Measurements from ENCODE around the gene DNAL1.
"Not testable (repeated sequence)": the region's sequence is repeated elsewhere in the genome, so short reads cannot be mapped to it uniquely, and the experiment has no call there.

DNAL1 gene

DNA sequence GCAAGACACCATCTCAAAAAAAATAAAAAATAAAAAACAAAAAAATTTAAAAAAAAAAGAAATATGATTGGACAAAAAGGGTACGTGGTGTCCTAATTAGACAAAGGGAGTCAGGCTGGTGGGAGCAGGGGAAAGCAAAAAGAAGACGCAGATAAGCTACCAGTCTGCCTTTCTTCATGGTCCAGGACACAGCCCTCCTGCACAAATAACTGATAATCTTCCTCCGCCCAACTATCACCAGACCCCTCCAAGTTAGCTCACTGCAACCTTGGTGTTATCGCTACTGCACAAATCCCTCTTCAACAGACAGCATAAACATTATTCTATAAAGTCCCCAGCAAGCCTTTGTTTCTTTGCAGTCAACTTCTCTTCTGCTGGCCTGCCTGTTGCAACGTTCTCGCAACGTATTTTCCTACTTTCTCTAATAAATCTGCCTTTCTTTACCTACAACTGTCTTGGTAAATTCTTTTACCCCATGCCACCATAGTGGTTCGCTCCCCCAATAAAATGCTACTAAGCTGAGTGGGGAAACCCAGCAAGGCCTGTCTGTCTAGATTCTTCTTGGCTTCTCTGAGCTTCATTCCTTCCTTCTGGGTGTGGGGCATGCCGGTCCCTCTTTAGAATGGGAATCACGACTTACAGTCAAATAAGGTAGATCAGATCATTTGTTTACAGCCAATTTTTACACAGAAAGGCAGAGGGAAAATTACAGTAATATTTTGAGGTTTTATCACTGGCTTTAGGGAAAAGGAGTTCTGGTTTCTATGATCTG lies 14.6 kb upstream of the DNAL1 start:
- Histone ChIP-seq H3K27ac (ENCODE audit: low read depth, low read length, poor library complexity, severe bottlenecking) (no peak overlapping the region), H3K4me2 (ENCODE audit: low read length) (no peak overlapping the region), H2AFZ (ENCODE audit: low read length) (no peak overlapping the region), H3K4me1 (ENCODE audit: insufficient read depth, low read length, severe bottlenecking) (peaks cover 17% of the 10 kb centered on the region), H3K79me2 (ENCODE audit: insufficient read depth, low read length) (no peaks in the 10 kb centered on the region), H3K9me2 (ENCODE audit: low read depth, low read length) (no peaks in the 10 kb centered on the region), H3K9me3 (ENCODE audit: low read length) (no peaks in the 10 kb centered on the region), H3K27me3 (ENCODE audit: insufficient read depth, low read length) (no peaks in the 10 kb centered on the region), H3K36me3 (ENCODE audit: insufficient read depth, low read length) (no peaks in the 10 kb centered on the region), H3K9ac (ENCODE audit: low read length) (no peak overlapping the region), H4K20me1 (ENCODE audit: insufficient read depth, low read length) (no peaks in the 10 kb centered on the region), H3F3A (ENCODE audit: insufficient read depth, low read length) (no peaks in the 10 kb centered on the region), H3K4me3 (ENCODE audit: low read depth, low read length, poor library complexity, severe bottlenecking) (no peak overlapping the region)
- no peak for TF ChIP-seq EZH2 (IDR thresholded peaks at IDR 0.05; ENCODE audit: borderline replicate concordance, low read length)
- TF ChIP-seq, protein P1, sequence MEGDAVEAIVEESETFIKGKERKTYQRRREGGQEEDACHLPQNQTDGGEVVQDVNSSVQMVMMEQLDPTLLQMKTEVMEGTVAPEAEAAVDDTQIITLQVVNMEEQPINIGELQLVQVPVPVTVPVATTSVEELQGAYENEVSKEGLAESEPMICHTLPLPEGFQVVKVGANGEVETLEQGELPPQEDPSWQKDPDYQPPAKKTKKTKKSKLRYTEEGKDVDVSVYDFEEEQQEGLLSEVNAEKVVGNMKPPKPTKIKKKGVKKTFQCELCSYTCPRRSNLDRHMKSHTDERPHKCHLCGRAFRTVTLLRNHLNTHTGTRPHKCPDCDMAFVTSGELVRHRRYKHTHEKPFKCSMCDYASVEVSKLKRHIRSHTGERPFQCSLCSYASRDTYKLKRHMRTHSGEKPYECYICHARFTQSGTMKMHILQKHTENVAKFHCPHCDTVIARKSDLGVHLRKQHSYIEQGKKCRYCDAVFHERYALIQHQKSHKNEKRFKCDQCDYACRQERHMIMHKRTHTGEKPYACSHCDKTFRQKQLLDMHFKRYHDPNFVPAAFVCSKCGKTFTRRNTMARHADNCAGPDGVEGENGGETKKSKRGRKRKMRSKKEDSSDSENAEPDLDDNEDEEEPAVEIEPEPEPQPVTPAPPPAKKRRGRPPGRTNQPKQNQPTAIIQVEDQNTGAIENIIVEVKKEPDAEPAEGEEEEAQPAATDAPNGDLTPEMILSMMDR (IDR thresholded peaks at IDR 0.05; ENCODE audit: low read length) = no peak

DNA sequence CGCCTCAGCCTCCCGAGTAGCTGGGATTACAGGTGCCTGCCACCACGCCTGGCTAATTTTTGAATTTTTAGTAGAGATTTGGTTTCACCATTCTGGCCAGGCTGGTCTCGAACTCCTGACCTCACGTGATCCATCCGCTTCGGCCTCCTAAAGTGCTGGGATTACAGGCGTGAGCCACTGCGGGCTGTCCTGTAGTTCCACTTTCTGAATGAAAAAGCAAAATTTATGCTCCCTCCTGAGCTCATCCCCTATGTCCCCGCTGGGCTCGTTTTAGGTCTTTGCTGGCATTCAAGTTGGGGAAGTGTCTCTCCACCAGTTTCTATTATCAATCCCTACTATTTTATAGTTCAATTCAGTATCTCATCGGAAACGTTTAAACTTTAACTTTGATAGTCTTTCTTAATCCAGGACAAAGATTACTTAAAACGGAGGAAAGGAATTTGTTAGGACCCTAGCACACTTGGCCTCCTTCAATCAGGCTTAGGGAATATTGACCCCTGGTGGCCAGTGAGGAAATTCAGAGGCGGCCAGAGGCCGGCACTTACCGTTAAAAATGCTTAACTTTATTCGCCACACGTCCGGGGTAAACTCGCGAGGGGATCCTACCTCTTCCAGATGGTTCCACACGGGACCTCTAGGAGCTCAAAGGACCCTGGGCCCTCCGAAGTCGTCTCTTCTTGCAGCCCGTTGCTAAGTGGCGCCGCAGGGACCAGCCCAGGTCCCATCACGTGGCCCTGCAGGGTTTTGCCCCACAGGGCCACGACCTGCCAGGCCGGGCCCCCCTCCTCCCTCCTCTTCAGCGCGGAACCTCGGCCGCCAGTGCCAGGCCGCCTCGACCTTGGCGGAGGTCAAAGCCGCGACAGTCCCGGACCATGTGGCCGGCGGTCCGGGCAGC lies 11.4 kb upstream of the DNAL1 start:
- Histone ChIP-seq H3F3A (ENCODE audit: insufficient read depth, low read length) (no peaks in the 10 kb centered on the region), H3K4me1 (ENCODE audit: insufficient read depth, low read length, severe bottlenecking) (peaks cover 17% of the 10 kb centered on the region), H3K4me3 (ENCODE audit: low read depth, low read length, poor library complexity, severe bottlenecking) (peak overlapping the region; percentile 64), H3K4me2 (ENCODE audit: low read length) (peak overlapping the region; percentile 97), H3K9me3 (ENCODE audit: low read length) (no peaks in the 10 kb centered on the region), H3K9me2 (ENCODE audit: low read depth, low read length) (no peaks in the 10 kb centered on the region), H3K79me2 (ENCODE audit: insufficient read depth, low read length) (no peaks in the 10 kb centered on the region), H3K9ac (ENCODE audit: low read length) (peak overlapping the region; percentile 66), H3K27ac (ENCODE audit: low read depth, low read length, poor library complexity, severe bottlenecking) (no peak overlapping the region), H3K36me3 (ENCODE audit: insufficient read depth, low read length) (no peaks in the 10 kb centered on the region), H2AFZ (ENCODE audit: low read length) (peak overlapping the region; percentile 94), H4K20me1 (ENCODE audit: insufficient read depth, low read length) (no peaks in the 10 kb centered on the region), H3K27me3 (ENCODE audit: insufficient read depth, low read length) (no peaks in the 10 kb centered on the region)
- no peak for TF ChIP-seq EZH2 (IDR thresholded peaks at IDR 0.05; ENCODE audit: borderline replicate concordance, low read length)
- TF ChIP-seq, protein P1 (IDR thresholded peaks at IDR 0.05; ENCODE audit: low read length) = peak; percentile 93

DNA sequence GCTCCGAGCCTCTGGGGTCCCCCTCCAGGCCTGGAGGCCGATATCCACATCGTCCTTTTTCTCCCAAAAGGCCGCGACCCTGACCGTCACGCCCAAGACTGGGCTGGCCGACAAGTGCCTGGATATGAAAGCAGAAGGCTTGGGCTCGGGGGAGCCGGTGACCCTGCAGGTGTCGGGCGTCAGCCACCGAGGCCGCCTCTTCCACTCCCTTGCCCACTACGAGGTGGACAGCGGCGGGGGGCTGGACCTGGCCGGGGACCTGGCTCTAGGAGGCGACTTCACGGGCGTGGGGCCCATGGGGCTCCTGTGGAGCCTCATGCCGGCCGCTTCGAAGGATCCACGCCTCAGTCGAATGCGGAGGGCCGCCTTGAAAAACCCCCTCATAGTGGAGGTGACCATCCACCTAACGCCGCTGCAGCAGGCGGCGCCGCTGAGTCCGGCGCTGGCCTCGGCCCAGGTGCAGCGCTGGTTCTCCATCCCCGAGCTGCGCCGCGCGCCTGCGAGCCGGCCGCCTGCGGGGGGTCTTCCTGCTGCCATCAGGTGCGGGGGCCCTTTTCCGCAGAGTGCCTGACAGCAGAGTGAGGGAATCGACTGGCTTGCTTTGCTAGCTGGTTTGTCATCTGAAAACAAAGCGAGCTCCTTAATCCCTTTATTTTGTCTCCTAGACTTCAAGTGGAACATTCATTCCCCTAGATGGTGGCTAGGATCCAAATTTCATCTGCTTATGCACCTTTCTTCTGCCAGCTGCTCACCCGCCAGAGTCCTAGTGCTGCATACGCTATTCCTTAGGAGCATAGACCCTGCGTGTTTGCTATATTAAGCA lies 10.6 kb upstream of the DNAL1 start:
- peak overlapping the region; percentile 64 for H3K4me3 ChIP-seq (ENCODE audit: low read depth, low read length, poor library complexity, severe bottlenecking)
- no peaks in the 10 kb centered on the region for H3K79me2 ChIP-seq (ENCODE audit: insufficient read depth, low read length)
- no peaks in the 10 kb centered on the region for H3K9me2 ChIP-seq (ENCODE audit: low read depth, low read length)
- peak overlapping the region; percentile 97 for H3K4me2 ChIP-seq (ENCODE audit: low read length)
- H3K9ac ChIP-seq (ENCODE audit: low read length) = peak overlapping the region; percentile 66
- peaks cover 17% of the 10 kb centered on the region for H3K4me1 ChIP-seq (ENCODE audit: insufficient read depth, low read length, severe bottlenecking)
- H3K9me3 ChIP-seq (ENCODE audit: low read length) = no peaks in the 10 kb centered on the region
- H3K36me3 ChIP-seq (ENCODE audit: insufficient read depth, low read length) = no peaks in the 10 kb centered on the region
- H3K27ac ChIP-seq (ENCODE audit: low read depth, low read length, poor library complexity, severe bottlenecking) = no peak overlapping the region
- peak overlapping the region; percentile 94 for H2AFZ ChIP-seq (ENCODE audit: low read length)
- H3F3A ChIP-seq (ENCODE audit: insufficient read depth, low read length) = no peaks in the 10 kb centered on the region
- TF ChIP-seq, protein P1 (IDR thresholded peaks at IDR 0.05; ENCODE audit: low read length) = peak; percentile 34
- no peak for TF ChIP-seq EZH2 (IDR thresholded peaks at IDR 0.05; ENCODE audit: borderline replicate concordance, low read length)
- H3K27me3 ChIP-seq (ENCODE audit: insufficient read depth, low read length) = no peaks in the 10 kb centered on the region
- no peaks in the 10 kb centered on the region for H4K20me1 ChIP-seq (ENCODE audit: insufficient read depth, low read length)

DNA sequence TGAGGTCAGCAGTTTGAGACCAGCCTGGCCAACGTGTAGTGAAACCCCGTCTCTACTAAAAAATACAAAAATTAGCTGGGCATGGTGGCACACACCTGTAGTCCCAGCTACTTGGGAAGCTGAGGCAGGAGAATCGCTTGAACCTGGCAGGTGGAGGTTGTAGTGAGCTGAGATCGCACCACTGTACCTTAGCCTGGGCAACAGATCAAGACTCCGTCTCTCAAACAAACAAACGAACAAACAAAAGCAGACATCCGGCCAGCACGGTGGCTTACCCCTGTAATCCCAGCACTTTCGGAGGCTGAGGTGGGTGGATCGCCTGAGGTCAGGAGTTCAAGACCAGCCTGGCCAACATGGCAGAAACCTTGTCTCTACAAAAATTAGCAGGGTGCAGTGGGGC lies 8.4 kb upstream of the DNAL1 start:
- not testable (repeated sequence) for H3K4me2 ChIP-seq (ENCODE audit: low read length); H2AFZ ChIP-seq (ENCODE audit: low read length); H3K79me2 ChIP-seq (ENCODE audit: insufficient read depth, low read length); H3K27me3 ChIP-seq (ENCODE audit: insufficient read depth, low read length); H3K9ac ChIP-seq (ENCODE audit: low read length); H4K20me1 ChIP-seq (ENCODE audit: insufficient read depth, low read length); H3F3A ChIP-seq (ENCODE audit: insufficient read depth, low read length); H3K36me3 ChIP-seq (ENCODE audit: insufficient read depth, low read length); H3K4me3 ChIP-seq (ENCODE audit: low read depth, low read length, poor library complexity, severe bottlenecking); H3K9me2 ChIP-seq (ENCODE audit: low read depth, low read length); H3K27ac ChIP-seq (ENCODE audit: low read depth, low read length, poor library complexity, severe bottlenecking); H3K9me3 ChIP-seq (ENCODE audit: low read length)
- H3K4me1 ChIP-seq (ENCODE audit: insufficient read depth, low read length, severe bottlenecking) = peaks cover 17% of the 10 kb centered on the region
